NCI-H146 (cell line): ENCODE data around the gene SPTLC2.
"Not testable (repeated sequence)": the region's sequence is repeated elsewhere in the genome, so short reads cannot be mapped to it uniquely, and the experiment has no call there.

Experiments
- DNase-seq: peaks from one replicate; lab custom pipeline; 2025; lab: John Stamatoyannopoulos, UW

Gene SPTLC2

DNA sequence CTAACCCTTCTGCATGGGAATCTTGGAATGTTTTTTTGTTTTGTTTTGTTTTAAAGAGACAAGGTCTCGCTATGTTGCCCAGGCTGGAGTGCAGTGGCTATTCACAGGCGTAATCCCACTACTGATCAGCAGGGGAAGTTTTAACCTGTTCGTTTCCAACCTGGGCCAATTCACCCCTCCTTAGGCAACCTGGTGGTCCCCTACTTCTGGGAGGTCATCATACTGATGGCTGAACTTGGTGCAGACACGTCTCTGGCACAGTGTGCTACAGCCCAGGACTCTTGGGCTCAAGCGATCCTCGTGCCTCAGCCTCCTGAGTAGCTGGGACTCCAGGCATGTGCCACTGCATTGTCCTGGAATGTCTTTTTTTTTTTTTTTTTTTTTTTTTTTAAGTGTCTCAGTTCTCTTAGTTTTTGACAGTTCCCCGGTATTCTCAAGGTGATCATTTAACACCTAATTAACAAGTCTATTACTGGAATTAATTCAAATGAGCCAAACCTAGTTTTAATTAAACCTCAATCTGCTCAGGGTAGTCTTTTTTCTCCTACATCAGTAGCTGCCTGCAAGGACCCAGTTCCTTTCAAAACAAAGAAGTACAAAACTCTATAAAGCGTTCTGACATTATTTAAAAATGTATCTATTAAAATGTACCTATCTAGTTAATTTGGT lies 68.8 kb downstream of the SPTLC2 start:
- no peak for DNase-seq

- not testable (repeated sequence) for DNase-seq
These were observed 71.3 kb downstream of the SPTLC2 start for GRCh38 chr14:77545171-77545570.

DNA sequence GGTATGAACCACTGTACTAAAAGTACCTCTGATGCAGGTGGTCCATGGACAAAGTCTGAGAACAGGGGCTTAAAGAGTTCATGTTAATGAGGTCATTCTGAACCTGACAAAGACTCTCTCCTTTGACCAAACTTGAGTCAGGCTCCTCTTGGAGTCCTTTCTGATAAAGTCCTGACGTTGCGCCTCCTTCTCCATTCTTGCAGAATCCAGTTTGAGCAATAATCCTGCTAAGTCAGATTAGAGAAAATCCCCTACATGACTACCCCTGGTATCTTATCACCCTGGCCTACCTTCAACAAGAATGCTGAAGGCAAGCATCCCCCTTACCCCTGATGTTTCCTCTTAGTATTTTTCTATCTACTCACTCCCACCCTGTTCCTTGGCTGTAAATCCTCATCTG lies 71.9 kb downstream of the SPTLC2 start:
- no peak for DNase-seq

- no peak for DNase-seq
These were observed 72.7 kb downstream of the SPTLC2 start for GRCh38 chr14:77543637-77544334.

- DNase-seq: no peak
These were observed 73.2 kb downstream of the SPTLC2 start for GRCh38 chr14:77543240-77543551.

DNA sequence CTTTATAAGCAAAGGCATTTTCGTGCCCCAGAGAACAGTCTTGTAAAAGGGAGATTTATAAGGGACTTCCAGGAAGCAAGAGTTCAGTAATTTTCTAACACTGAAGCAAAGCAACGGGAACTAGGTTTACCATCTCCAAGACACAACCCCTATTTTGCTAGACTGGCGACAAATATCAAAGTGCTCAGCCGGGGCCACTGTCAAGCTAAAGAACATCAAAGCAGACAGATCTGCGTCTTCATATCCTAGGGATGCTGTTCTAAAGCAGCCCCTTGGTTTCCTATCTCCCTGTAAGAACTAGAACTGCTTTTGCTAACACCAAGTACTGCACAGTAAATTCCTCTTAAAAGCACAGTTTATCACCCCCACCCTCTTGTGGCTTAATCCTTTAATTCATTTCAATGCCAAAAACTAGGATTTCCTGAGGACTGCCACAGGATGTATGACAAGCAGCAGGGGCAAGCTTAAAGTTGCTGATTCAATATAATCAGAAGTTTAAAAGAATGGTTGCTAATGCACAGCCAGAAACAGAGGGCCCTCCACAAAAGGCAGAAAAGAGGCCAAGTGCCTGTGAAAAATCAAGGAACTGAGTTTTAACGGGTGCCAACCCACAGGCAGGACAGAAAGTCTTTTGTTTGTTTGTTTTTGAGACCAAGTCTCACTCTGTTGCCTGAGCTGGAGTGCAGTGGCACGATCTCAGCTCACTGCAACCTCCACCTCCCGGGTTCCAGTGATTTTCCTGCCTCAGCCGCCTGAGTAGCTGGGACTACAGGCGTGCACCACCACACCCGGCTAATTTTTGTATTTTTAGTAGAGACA lies 73.8 kb downstream of the SPTLC2 start:
- DNase-seq: no peak

- DNase-seq: no peak
These were observed 74.5 kb downstream of the SPTLC2 start for GRCh38 chr14:77541905-77542304.

DNA sequence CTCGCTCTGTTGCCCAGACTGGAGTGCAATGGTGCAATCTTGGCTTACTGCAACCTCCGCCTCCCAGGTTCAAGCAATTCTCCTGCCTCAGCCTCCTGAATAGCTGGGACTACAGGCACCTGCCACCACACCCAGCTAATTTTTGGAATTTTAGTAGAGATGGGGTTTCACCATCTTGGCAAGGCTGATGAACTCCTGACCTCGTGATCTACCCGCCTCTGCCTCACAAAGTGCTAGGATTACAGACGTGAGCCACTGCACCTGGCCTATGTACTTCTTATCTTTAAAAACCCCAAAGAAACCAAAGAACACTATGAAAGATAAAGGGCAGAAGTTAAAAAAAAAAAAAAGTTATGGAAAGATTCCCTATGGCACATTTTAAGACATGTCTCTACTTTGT lies 79.5 kb downstream of the SPTLC2 start:
- DNase-seq: not testable (repeated sequence)

DNA sequence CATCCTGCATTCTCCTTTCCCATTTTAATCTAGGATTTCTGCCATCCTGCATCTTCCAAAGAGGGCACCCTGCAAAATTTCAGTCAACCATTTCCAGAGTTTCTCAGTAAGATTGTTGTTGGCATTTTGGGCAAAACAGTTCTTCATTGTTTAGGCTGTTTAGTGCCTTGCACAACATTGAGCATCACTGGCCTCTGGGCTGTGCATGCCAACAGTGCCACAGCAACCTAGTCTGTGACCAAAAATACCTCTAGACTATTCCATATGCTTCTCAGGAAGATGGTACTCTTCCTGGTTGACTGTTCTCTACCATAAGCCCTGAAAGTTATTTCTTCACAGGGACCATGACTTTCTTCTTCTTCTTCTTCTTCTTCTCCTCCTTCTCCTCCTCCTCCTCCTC lies 85.4 kb downstream of the SPTLC2 start:
- DNase-seq: no peak

GRCh38 chr14:77529963-77530362 lies 86.5 kb downstream of the SPTLC2 start:
- DNase-seq: no peak

GRCh38 chr14:77529213-77529612 lies 87.2 kb downstream of the SPTLC2 start:
- DNase-seq: no peak

- not testable (repeated sequence) for DNase-seq
These were observed 87.7 kb downstream of the SPTLC2 start for GRCh38 chr14:77528701-77529100.

DNA sequence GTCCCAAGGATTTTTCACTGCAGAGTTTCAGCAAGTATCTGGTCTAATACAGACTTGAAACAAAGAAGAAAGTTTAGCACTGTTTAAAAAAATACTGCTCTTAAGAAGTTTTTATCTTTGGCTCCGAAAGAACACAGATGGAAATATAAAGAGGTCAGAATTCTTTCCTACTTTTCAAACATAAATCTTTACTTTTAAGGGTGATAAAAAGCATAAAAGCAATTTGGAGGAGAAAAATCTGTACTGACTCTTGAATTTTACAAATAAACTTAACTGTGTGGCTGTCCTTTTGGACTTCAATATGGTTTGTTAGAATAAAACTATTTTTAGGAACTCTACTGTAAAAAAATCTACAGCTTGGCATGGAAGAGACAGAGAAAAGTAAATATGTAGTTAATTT lies 90.2 kb downstream of the SPTLC2 start:
- DNase-seq: no peak

GRCh38 chr14:77524536-77524935 lies 91.9 kb downstream of the SPTLC2 start:
- DNase-seq: no peak

DNA sequence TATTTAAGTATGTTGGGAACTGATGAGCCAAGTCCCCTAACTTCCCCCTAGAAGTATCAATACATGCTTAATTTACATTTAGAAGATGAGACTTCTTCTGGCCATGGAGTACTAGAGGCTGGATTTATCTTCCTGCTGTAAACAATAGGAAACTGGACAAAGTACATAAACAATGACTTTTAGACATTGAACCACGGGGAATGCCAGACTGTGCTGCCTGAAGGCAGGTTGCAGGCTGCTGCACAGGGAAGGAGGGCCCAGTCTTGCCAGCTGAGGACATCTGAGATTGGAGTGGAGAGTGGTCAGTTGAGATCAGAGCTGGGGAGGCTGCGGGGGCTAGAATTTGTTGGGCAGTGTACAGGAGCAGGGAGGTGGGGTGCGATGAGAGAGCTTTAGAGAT lies 93.3 kb downstream of the SPTLC2 start:
- no peak for DNase-seq

DNA sequence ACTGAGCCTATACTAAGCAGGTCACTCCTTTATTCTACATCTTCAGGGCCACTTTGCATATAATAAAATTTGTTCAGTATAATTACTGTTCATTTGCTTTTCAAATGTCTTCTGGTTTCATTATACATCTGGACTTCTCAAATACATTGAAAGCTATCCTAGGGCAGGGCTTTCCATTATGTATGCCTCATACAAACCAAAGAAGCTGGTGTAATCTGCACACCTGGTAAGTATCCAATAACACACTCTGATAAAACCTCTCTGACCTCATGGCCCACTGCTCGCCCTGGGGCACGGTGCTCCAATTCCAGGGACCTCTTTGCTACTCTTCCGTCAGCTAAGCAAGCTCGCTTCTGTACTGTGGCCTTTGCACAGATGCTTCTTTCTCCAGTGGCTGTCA lies 95.9 kb downstream of the SPTLC2 start:
- peak; percentile 32 for DNase-seq

DNA sequence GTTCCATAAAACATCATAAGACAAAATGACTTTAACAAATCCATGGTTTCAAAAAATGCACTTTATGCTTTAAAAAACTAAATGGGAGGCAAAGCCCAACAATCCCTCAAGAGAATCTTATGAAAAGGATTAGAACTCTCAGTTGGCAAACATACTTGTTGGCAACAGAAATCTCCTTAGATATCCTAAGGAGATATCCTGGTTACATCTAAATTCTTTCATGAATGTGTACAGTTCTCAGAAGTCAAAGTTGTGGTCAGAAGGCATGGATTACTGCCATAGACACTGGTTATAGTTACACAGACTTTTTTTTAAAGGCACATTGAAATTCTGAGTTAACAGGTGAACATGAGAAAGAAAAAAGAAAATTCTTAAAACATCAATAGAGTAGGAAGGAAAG lies 100.3 kb downstream of the SPTLC2 start:
- DNase-seq: no peak

DNA sequence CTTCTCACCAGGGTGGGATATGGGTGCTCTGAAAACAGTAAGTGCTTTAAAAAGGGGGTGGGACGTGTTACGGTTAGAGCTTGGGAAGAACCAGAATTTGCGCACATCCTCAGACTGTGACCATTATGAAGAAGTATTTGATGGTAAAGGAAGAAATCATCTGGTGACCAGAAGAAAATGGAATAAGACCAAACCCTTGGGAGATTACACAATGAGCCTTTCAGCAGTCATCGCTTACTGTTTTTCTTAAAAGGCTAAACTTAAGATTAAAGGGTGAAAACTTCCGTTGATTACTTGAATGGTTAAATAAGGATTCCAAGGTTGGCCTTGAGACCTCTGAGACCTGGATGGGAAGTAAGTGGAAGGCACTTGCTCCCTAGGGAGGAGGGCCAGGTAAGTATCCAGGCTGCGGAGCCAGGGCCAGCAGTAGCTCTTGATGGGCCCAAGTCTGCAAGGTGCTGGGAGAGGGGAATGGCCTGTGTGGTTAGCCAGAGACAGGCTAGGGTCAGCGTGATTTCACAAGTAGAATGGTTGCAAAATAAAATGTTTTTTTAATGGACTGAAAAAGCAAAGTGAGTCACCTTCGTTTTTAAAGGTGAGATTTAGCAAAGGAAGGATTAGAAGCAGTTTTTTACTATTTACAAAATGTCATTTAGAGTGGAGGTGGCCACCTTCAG lies 104.8 kb downstream of the SPTLC2 start:
- no peak for DNase-seq

DNA sequence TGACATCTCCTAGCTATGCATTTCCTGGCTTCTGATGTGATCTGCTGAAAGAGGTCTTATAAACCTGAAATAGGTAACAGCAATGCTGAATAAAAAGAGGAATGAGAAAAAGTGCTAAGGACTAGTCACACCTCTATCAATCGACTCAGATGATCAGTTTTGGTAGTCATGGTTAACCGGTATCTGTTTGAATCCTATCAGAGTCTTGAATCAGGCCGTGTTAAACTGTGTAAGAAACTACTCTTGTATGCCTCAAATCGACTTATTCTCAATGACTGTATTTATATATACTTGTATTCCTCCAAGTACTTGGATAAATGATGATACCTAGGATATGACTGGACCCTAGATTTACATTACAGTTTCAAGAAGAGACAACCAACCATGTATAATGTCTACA lies 107.1 kb downstream of the SPTLC2 start:
- DNase-seq: no peak

GRCh38 chr14:77508876-77509275 lies 107.6 kb downstream of the SPTLC2 start:
- no peak for DNase-seq

GRCh38 chr14:77508249-77508648 lies 108.2 kb downstream of the SPTLC2 start:
- no peak for DNase-seq

DNA sequence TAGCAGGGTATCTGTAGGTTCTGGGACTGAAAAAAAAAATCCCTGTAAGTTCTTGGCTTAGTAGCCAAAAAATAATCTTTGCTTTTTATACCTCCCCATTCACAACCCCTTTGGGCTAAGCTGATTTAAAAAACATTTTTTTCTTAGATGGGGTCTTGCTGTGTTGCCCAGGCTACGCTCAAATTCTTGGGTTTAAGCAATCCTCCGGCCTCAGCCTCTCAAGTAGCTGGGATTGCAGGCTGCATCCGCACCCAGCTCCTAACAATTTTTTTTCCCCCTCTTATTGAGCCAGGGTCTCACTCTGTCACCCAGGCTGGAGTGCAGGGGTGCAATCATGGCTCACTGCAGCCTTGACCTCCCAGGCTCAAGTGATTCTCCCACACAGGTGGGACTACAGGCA lies 108.7 kb downstream of the SPTLC2 start:
- no peak for DNase-seq

- DNase-seq: no peak
These were observed 111.4 kb downstream of the SPTLC2 start for GRCh38 chr14:77505031-77505430.
